Measurements from ENCODE around the gene TNRC18.

The TNRC18 gene

DNA sequence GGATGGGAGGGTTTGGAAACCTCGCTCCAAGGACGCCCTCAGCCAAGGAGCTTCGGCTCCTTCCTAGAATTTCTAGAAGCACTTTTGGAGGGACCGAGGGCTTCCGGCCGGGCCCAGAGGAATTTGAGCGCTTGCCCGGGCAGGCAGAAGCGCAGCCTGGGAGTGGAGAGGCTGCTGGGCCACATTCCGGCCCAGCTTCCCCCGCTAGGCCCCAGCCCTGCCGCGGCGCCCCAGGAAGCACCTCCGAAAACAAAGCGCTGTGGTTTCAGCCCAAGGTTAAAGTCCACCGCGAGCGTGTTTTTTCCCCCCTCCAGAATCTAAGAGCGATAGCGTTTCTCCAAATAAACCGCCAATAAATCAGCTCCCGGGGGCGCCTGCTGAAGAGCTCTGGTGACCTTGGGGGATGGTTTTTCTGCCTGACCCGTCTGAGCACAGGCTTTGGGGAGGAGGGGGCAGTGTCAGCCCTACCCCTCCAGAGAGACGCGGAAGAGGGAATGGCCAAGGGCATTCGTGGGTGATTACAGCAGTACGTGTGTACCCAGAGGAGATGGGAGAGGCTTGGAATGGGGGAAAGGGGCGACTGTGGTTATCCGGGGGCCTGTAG, 5.7 kb upstream of the TNRC18 start:
- H3K9ac ChIP-seq (ENCODE audit: low read depth, low read length), result no peak overlapping the region
- peaks cover 63% of the 10 kb centered on the region for H3K27me3 ChIP-seq (ENCODE audit: insufficient read depth, low read length, poor library complexity)
- H3K9me3 ChIP-seq (ENCODE audit: insufficient read depth, low read length, severe bottlenecking), result no peaks in the 10 kb centered on the region
- H3K36me3 ChIP-seq (ENCODE audit: insufficient read depth, low read length), result no peaks in the 10 kb centered on the region
- H4K20me1 ChIP-seq (ENCODE audit: insufficient read depth, low read length), result peaks cover 37% of the 10 kb centered on the region
- peaks cover 15% of the 10 kb centered on the region for H3K4me1 ChIP-seq (ENCODE audit: insufficient read depth, low read length)
- no peak overlapping the region for H3K27ac ChIP-seq (ENCODE audit: low read length)
- H3K4me2 ChIP-seq (ENCODE audit: insufficient read depth, low read length), result no peak overlapping the region
- ATAC-seq (ENCODE audit: insufficient read depth, low read depth), result no peak
- TF ChIP-seq, protein P1, sequence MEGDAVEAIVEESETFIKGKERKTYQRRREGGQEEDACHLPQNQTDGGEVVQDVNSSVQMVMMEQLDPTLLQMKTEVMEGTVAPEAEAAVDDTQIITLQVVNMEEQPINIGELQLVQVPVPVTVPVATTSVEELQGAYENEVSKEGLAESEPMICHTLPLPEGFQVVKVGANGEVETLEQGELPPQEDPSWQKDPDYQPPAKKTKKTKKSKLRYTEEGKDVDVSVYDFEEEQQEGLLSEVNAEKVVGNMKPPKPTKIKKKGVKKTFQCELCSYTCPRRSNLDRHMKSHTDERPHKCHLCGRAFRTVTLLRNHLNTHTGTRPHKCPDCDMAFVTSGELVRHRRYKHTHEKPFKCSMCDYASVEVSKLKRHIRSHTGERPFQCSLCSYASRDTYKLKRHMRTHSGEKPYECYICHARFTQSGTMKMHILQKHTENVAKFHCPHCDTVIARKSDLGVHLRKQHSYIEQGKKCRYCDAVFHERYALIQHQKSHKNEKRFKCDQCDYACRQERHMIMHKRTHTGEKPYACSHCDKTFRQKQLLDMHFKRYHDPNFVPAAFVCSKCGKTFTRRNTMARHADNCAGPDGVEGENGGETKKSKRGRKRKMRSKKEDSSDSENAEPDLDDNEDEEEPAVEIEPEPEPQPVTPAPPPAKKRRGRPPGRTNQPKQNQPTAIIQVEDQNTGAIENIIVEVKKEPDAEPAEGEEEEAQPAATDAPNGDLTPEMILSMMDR (IDR thresholded peaks at IDR 0.05; ENCODE audit: borderline replicate concordance, extremely low read depth, low read length, poor library complexity, severe bottlenecking), result no peak
- peak; percentile 73 for TF ChIP-seq EZH2 (IDR thresholded peaks at IDR 0.05; ENCODE audit: borderline replicate concordance, low read depth, low read length, severe bottlenecking)
- H2AFZ ChIP-seq (ENCODE audit: low read depth, low read length), result no peak overlapping the region
- H3K79me2 ChIP-seq (ENCODE audit: insufficient read depth, low read length), result no peaks in the 10 kb centered on the region
- no peak for DNase-seq
- H3K4me3 ChIP-seq (ENCODE audit: low read depth in 1 of 2, low read length in 2 of 2), result no peak overlapping the region

DNA sequence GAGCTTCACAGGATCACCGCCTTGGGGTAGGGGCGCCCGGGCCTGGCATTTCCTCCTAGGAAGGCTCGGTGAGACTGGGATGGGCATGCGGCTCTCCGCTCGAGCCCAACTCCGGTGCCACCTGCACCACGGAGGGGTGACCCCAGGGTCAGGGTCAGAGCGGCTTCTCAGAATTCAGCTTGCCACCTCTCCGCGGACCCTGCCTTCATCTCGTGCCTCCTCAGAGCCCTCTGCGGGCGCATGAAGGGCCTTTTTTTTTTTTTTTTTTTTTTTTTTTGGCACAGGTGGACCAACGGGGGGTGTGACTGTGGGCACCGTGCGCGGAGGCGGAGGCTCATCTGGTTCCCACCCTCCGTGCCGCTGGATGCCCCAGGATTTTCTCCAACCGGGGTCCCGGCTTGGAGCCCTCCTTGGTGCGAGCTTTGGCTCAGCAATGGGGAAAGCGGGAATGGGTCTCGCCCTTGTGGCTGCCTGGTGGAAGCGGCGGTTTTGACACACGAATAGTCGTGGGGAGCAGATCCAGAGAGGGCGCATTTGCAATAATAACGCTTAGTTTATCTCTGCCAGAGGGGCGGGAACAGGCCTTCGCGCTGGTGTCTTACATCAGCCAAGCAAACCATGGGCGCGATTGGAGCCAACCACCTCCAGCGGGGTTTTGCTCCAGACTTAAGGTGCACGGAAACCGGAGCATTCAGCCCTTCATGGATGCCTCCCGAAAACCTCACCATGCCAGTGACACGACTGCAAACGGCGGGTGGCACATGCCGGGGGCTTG, 5.0 kb upstream of the TNRC18 start:
- H3K4me3 ChIP-seq (ENCODE audit: low read depth in 1 of 2, low read length in 2 of 2), result no peak overlapping the region
- ATAC-seq (ENCODE audit: insufficient read depth, low read depth), result no peak
- H3K9me3 ChIP-seq (ENCODE audit: insufficient read depth, low read length, severe bottlenecking), result no peaks in the 10 kb centered on the region
- peaks cover 18% of the 10 kb centered on the region for H3K4me1 ChIP-seq (ENCODE audit: insufficient read depth, low read length)
- no peak for TF ChIP-seq EZH2 (IDR thresholded peaks at IDR 0.05; ENCODE audit: borderline replicate concordance, low read depth, low read length, severe bottlenecking)
- TF ChIP-seq, protein P1 (IDR thresholded peaks at IDR 0.05; ENCODE audit: borderline replicate concordance, extremely low read depth, low read length, poor library complexity, severe bottlenecking), result no peak
- peaks cover 37% of the 10 kb centered on the region for H4K20me1 ChIP-seq (ENCODE audit: insufficient read depth, low read length)
- peaks cover 68% of the 10 kb centered on the region for H3K27me3 ChIP-seq (ENCODE audit: insufficient read depth, low read length, poor library complexity)
- H3K79me2 ChIP-seq (ENCODE audit: insufficient read depth, low read length), result no peaks in the 10 kb centered on the region
- H3K4me2 ChIP-seq (ENCODE audit: insufficient read depth, low read length), result no peak overlapping the region
- no peak for DNase-seq
- H3K36me3 ChIP-seq (ENCODE audit: insufficient read depth, low read length), result no peaks in the 10 kb centered on the region
- no peak overlapping the region for H3K9ac ChIP-seq (ENCODE audit: low read depth, low read length)
- H2AFZ ChIP-seq (ENCODE audit: low read depth, low read length), result no peak overlapping the region
- H3K27ac ChIP-seq (ENCODE audit: low read length), result no peak overlapping the region

DNA sequence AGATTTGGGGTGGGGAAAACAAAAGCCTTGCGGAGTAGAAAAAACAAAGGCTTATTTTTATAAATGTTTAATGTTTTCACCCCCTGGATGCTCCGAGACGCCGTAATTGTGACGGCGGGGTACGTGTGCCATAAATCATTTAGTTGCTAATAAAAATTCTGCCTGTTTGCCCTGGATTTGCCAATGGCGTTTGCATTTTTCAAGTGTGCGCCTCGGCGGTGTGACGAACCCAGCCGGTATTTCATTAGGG, 2.5 kb upstream of the TNRC18 start:
- no peak overlapping the region for H3K27ac ChIP-seq (ENCODE audit: low read length)
- peaks cover 36% of the 10 kb centered on the region for H3K4me1 ChIP-seq (ENCODE audit: insufficient read depth, low read length)
- H3K4me3 ChIP-seq (ENCODE audit: low read depth in 1 of 2, low read length in 2 of 2), result no peak overlapping the region
- H3K79me2 ChIP-seq (ENCODE audit: insufficient read depth, low read length), result no peaks in the 10 kb centered on the region
- H3K36me3 ChIP-seq (ENCODE audit: insufficient read depth, low read length), result no peaks in the 10 kb centered on the region
- DNase-seq (no peak), ATAC-seq (ENCODE audit: insufficient read depth, low read depth) (no peak)
- H3K4me2 ChIP-seq (ENCODE audit: insufficient read depth, low read length), result no peak overlapping the region
- H3K9me3 ChIP-seq (ENCODE audit: insufficient read depth, low read length, severe bottlenecking), result no peaks in the 10 kb centered on the region
- H3K9ac ChIP-seq (ENCODE audit: low read depth, low read length), result no peak overlapping the region
- peaks cover 93% of the 10 kb centered on the region for H3K27me3 ChIP-seq (ENCODE audit: insufficient read depth, low read length, poor library complexity)
- TF ChIP-seq, protein P1 (IDR thresholded peaks at IDR 0.05; ENCODE audit: borderline replicate concordance, extremely low read depth, low read length, poor library complexity, severe bottlenecking), result no peak
- no peak for TF ChIP-seq EZH2 (IDR thresholded peaks at IDR 0.05; ENCODE audit: borderline replicate concordance, low read depth, low read length, severe bottlenecking)
- H2AFZ ChIP-seq (ENCODE audit: low read depth, low read length), result no peak overlapping the region
- H4K20me1 ChIP-seq (ENCODE audit: insufficient read depth, low read length), result peaks cover 41% of the 10 kb centered on the region

Measured in DND-41 (cell line).